Measurements from ENCODE around the gene STX8. TPM values are rescaled to one million over a fixed set of nuclear protein-coding genes. Genes with fewer than 3 reads are reported as not detected.

Gene STX8
- total RNA-seq, 2 donors from 2014 or later: 38.8 to 60.8 TPM

DNA sequence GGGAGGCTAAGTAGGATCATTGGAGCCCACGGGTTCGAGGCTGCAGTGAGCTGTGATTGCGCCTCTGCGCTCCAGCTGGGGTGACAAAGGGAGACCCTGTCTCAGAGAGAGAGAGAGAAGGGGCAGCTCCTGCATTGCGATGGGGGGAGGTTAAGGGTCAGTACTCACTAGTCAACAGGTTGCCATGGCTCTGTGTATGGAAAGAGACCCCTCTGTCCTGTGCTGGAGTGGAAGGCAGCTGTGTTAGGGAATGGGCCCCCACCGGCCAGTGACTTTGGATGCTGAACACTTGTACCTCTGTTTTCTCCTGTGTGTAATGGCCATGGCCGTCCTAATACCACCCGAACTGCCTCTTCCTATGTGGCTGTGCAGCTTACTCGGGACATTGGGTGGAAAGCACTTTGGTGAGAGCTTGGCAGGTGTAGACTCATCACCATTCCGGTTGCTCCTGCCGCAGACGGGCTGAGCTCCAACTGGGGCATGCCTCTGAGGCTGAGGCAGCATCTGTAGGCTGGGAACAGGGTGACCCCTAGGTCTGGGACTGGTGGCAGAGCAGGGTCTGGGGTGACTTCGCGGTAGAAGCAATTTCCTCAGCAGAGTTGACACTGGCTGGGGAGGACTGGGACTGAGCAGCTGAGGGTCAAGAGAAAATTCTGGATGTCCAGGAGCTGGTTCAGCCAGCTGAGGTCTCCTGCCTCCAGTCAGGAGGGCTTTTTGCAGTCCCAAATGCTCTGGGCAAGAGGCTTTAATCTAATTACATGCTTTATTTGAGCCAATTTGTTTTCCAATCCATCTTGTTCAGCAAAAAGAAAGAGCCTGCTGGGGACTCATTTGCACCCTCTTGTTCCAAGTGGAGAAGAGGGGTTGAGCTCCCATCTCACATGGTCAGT lies 369.9 kb downstream of the STX8 start:
- peaks cover 0 to 9% of the 10 kb centered on the region in 2 donors for H3K4me1 ChIP-seq
- no peaks in the 10 kb centered on the region for H3K36me3 ChIP-seq
- H3K9me3 ChIP-seq: no peaks in the 10 kb centered on the region
- no peak overlapping the region for H3K27ac ChIP-seq
- no peak for DNase-seq (ENCODE audit: low spot score)
- no peak for TF ChIP-seq CTCF (IDR thresholded peaks at IDR 0.05)
- H3K27me3 ChIP-seq: no peaks in the 10 kb centered on the region
- H3K4me3 ChIP-seq: no peak overlapping the region

DNA sequence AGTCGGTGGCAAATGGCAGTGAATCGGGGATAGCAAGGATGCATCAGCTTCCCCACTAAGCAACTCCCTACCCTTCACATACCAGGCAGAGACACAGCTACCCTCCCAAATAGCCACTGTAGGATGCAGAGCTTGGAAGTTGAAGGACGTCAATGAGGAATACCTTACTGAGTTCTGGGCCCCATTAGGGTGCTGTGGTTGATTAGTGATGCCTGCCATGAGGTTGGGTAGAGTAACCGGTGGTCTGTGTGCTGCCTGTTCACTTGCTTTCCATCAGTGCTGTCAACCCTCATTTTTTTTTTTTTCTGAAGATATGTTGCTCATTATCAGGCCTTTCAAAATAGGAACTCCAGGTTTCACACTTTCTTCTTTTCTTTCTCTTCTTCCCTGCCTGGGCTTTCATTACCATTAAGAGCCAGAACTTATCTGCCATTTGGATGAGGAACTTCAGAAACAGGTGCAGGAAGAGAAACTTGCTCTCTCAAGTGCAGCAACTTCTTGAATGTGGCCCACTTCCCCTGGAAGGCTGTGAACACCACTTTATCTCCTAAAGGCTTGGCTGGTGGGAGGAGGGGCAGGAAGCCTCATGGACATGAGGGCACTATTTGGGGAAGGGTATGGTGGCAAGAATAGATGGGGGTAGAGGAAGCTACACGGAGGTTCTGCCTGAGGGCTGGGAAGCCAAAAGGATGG lies 370.8 kb downstream of the STX8 start:
- Histone ChIP-seq H3K4me1 (peaks cover 0 to 15% of the 10 kb centered on the region in 2 donors), H3K36me3 (no peaks in the 10 kb centered on the region), H3K27ac (no peak overlapping the region), H3K9me3 (no peaks in the 10 kb centered on the region), H3K4me3 (no peak overlapping the region), H3K27me3 (no peaks in the 10 kb centered on the region)
- no peak for TF ChIP-seq CTCF (IDR thresholded peaks at IDR 0.05)
- no peak for DNase-seq (ENCODE audit: low spot score)

DNA sequence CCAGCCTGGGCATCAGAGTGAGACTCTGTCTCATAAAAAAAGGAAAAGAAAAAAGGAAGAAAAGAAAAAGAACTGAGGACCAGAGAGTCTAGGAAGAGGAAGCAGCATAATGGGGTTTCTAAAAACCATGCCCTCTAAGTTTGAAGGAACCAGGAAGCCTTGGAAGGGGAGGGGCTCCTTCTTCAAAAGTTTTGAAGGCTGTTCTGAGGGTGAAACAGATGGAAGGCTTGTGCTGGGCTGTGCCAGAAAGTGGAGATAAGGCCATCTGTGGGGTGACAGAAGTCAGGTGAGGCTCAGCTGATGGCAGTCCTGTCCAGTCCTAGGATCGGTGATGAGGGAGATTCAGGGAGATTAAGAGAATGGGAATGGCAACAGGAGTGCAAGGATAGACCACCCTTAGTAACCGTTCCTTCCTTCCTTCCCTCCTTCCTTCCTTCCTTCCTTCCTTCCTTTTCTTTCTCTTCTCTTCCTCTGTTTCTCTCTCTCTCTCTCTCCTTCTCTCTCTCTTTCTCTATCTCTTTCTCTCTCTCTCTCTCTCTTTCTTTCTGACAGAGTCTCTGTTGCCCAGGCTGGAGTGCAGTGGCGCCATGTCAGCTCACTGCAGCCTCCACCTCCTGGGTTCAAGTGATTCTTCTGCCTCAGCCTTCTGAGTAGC lies 371.7 kb downstream of the STX8 start:
- Histone ChIP-seq H3K27me3 (no peaks in the 10 kb centered on the region), H3K9me3 (no peaks in the 10 kb centered on the region), H3K4me1 (peaks cover 0 to 18% of the 10 kb centered on the region in 2 donors), H3K27ac (no peak overlapping the region), H3K36me3 (no peaks in the 10 kb centered on the region), H3K4me3 (no peak overlapping the region)
- TF ChIP-seq CTCF (IDR thresholded peaks at IDR 0.05): no peak
- no peak for DNase-seq (ENCODE audit: low spot score)

- Histone ChIP-seq H3K27me3 (no peaks in the 10 kb centered on the region), H3K4me3 (no peak overlapping the region), H3K4me1 (peaks cover 0 to 18% of the 10 kb centered on the region in 2 donors), H3K9me3 (no peaks in the 10 kb centered on the region), H3K36me3 (no peaks in the 10 kb centered on the region), H3K27ac (no peak overlapping the region)
- no peak for TF ChIP-seq CTCF (IDR thresholded peaks at IDR 0.05)
- no peak for DNase-seq (ENCODE audit: low spot score)
Observed at GRCh38 chr17:9202532-9202931, 373.1 kb downstream of the STX8 start.

DNA sequence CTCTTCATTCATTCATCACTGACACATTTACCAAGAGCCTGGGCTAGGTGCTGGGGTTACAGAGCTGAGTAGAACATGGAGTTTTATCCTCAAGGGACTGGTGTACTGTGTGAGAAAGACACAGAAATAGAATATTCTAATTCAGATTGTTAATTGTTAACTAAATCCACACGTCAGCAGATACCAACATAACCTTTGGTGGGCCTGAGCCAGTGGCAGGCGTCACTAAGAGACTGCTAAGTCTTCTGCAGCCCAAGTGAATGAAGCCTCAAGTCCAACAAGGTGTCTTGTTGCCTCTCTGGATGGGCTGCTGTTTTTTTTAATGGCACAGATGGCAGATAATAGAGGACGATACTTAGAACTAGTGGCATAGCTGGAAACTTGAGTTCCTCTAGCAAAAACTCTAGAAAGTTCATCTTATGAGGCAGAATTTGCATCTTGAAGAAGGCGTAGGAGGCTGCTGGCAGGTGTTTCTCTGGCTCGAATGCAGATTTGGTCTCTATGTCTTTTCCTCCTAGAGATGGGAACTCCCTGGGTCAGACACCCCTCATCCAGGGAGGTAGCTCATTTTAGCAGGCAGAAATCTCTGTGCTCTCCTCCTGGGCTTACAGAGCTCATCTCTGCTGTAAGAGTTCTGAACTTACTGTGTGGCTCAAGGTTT lies 374.8 kb downstream of the STX8 start:
- Histone ChIP-seq H3K27ac (no peak overlapping the region), H3K27me3 (no peaks in the 10 kb centered on the region), H3K4me1 (peaks cover 0 to 11% of the 10 kb centered on the region in 2 donors), H3K4me3 (no peak overlapping the region), H3K36me3 (no peaks in the 10 kb centered on the region), H3K9me3 (no peaks in the 10 kb centered on the region)
- DNase-seq (ENCODE audit: low spot score): no peak
- no peak for TF ChIP-seq CTCF (IDR thresholded peaks at IDR 0.05)

Other genes starting within 250 kb of the STX8 start
- 1 to 10 TPM in 1 of 2 donors, not detected in 1; 1.1 TPM for gene CFAP52, start 822 bp upstream of the STX8 start, total RNA-seq
- under 1 TPM in 1 of 2 donors, not detected in 1; 0.24 TPM for gene USP43, start 69.7 kb upstream of the STX8 start, total RNA-seq
- gene DHRS7C, start 215.8 kb upstream of the STX8 start, total RNA-seq: 100 to 1,000 TPM in 1 of 2 donors, 10 to 100 TPM in 1; 79.3 to 201 TPM
- not detected for gene GSG1L2, start 246.3 kb upstream of the STX8 start, total RNA-seq